Measurements from ENCODE around the gene RUNX1.

- TF ChIP-seq FOXM1 (IDR thresholded peaks at IDR 0.05; ENCODE audit: borderline replicate concordance) (no peak), TARDBP (IDR thresholded peaks at IDR 0.05) (no peak), FOXA1 (IDR thresholded peaks at IDR 0.05) (no peak), CTBP1 (IDR thresholded peaks at IDR 0.05; ENCODE audit: borderline replicate concordance) (no peak), PKNOX1 (IDR thresholded peaks at IDR 0.05) (no peak), FOXK2 (IDR thresholded peaks at IDR 0.05) (no peak), SP1 (IDR thresholded peaks at IDR 0.05) (no peak), HDGF (IDR thresholded peaks at IDR 0.05; ENCODE audit: borderline replicate concordance) (no peak), BHLHE40 (IDR thresholded peaks at IDR 0.05; ENCODE audit: borderline replicate concordance) (no peak), ZNF384 (IDR thresholded peaks at IDR 0.05) (no peak)
Observed at GRCh38 chr21:34761758-34762330, 287.3 kb downstream of the RUNX1 start.

Data from HEK293T (cell line).